Keratinocyte (primary cell): ENCODE data around the gene PARVA. TPM values are rescaled to one million over a fixed set of nuclear protein-coding genes. Genes with fewer than 3 reads are reported as not detected.

Source experiments
- DNase-seq: peaks from one replicate; pipeline ENCODE4 v3.0.0-alpha.2; 2011; ENCODE audit warnings: low read depth, missing footprints, low spot score
- FAIRE-seq: peaks from 2 replicates; lab custom pipeline; 2011; peaks lifted over from hg19 to GRCh38; lab: Jason Lieb, UNC
- H2AFZ ChIP-seq: 2 replicates; pipeline ENCODE4 v1.6.0; 2012; ENCODE audit warnings: low read length, control low read depth, inconsistent platforms; ENCODE audit not compliant: control insufficient read depth
- H3K27ac ChIP-seq: 2 replicates; pipeline ENCODE4 v1.5.1; 2011; ENCODE audit warnings: low read length; ENCODE audit not compliant: control insufficient read depth, insufficient read depth
- H3K27me3 ChIP-seq: 3 replicates; pipeline ENCODE4 v1.6.0; 2011; ENCODE audit warnings: low read length; ENCODE audit not compliant: control insufficient read depth, insufficient read depth; ENCODE audit errors: extremely low read depth
- H3K36me3 ChIP-seq, 2 experiments: 2 replicates in 1 of 2; 3 replicates in 1 of 2; pipeline ENCODE4 v1.5.1; 2011; ENCODE audit warnings: low read length in 2 of 2, mild to moderate bottlenecking in 1 of 2; ENCODE audit not compliant: control insufficient read depth in 2 of 2, insufficient read depth in 2 of 2; ENCODE audit errors: extremely low read depth in 1 of 2
- H3K4me1 ChIP-seq: 3 replicates; pipeline ENCODE4 v1.5.1; 2011; ENCODE audit warnings: low read length; ENCODE audit not compliant: control insufficient read depth, insufficient read depth; ENCODE audit errors: extremely low read depth
- H3K4me2 ChIP-seq: 3 replicates; pipeline ENCODE4 v1.6.0; 2011; ENCODE audit warnings: low read depth, low read length; ENCODE audit not compliant: control insufficient read depth, insufficient read depth; ENCODE audit errors: extremely low read depth
- H3K4me3 ChIP-seq, 3 experiments: fragments of 200-600 bp in 1 of 3; sonication (generic) in 1 of 3; 2 replicates in 2 of 3; 3 replicates in 1 of 3; pipeline ENCODE4 v1.5.1; 2011 to 2016; ENCODE audit warnings: low read length in 3 of 3, mild to moderate bottlenecking in 3 of 3, control low read depth in 2 of 3, inconsistent platforms in 1 of 3, low read depth in 1 of 3, mixed read lengths in 1 of 3, mixed run types in 1 of 3, moderate library complexity in 1 of 3; ENCODE audit not compliant: control insufficient read depth in 2 of 3, insufficient read depth in 2 of 3; ENCODE audit errors: extremely low read depth in 1 of 3
- H3K79me2 ChIP-seq: 2 replicates; pipeline ENCODE4 v1.6.0; 2012; ENCODE audit warnings: low read length; ENCODE audit not compliant: control insufficient read depth, insufficient read depth
- H3K9ac ChIP-seq: 3 replicates; pipeline ENCODE4 v1.6.0; 2011; ENCODE audit warnings: low read length; ENCODE audit not compliant: control insufficient read depth, insufficient read depth; ENCODE audit errors: extremely low read depth
- H3K9me1 ChIP-seq: 3 replicates; pipeline ENCODE4 v1.6.0; 2011; ENCODE audit warnings: low read length; ENCODE audit not compliant: control insufficient read depth, insufficient read depth; ENCODE audit errors: extremely low read depth
- H3K9me3 ChIP-seq: 2 replicates; pipeline ENCODE4 v1.5.1; 2012; ENCODE audit warnings: low read depth, low read length; ENCODE audit not compliant: control insufficient read depth
- H4K20me1 ChIP-seq: 3 replicates; pipeline ENCODE4 v1.6.0; 2011; ENCODE audit warnings: low read length; ENCODE audit not compliant: control insufficient read depth, insufficient read depth; ENCODE audit errors: extremely low read depth
- EZH2 ChIP-seq: IDR thresholded peaks from one replicate; pipeline ENCODE4 v1.6.1; 2012; ENCODE audit warnings: inconsistent platforms, mild to moderate bottlenecking, low read length, moderate library complexity
- dilution Hi-C: fragments of 300-500 bp; cut with MboI; formaldehyde crosslinking; loops from one replicate; pipeline ENCODE4 v1.7.0; 2020; ENCODE audit warnings: low sequenced_read_pairs; ENCODE audit not compliant: extremely low pct_ligation_motif_present
- polyA plus RNA-seq, 5 experiments: library from polyadenylated mRNA; depleted of rRNA in 3 of 5; stranded (reverse) in 3 of 5; stranded (forward) in 1 of 5; unstranded in 1 of 5; fragments of >200 nt; gene quantifications; 1 replicate in 1 of 5; 2 replicates in 3 of 5; 3 replicates in 1 of 5; pipeline versions ENCODE4 v1.2.1 to v1.2.3, GENCODE V29; 2011 to 2012; ENCODE audit warnings: missing spikeins in 2 of 5, low read depth in 1 of 5, low replicate concordance in 1 of 5
- TF ChIP-seq, protein P1 (sequence below), 3 experiments: IDR thresholded peaks in 1 of 3; conservative IDR thresholded peaks in 1 of 3; optimal IDR thresholded peaks in 1 of 3; 2 replicates in 2 of 3; 3 replicates in 1 of 3; pipeline versions ENCODE3 to v1.5.1; 2011; ENCODE audit warnings: low read length in 3 of 3, mild to moderate bottlenecking in 3 of 3, moderate library complexity in 2 of 3, control low read depth in 1 of 3, inconsistent platforms in 1 of 3; ENCODE audit not compliant: insufficient read depth in 2 of 3; ENCODE audit errors: extremely low read depth in 1 of 3

PARVA gene
- polyA plus RNA-seq, 1 donor (not counting 4 experiments of a cell fraction or from before 2014, with no cell fraction given) = 28.9 TPM

DNA sequence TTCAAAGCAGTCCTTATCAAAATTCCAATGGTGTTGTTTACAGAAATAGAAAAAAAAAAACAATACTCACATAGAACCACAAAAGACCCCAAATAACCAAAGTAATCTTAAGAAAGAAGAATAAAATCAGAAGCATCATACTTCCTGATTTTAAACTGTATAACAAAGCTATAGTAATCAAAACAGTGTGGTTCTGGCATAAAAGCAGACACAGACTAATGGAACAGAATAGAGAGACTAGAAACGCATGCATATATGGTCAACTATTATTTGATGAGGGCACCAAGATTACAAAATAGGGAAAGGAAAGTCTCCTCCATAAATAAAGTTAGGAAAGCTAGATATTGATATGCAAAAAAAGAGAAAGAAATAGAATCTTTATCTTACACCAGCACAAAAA lies 176.8 kb downstream of the PARVA start:
- H3K9me3 ChIP-seq = no peaks in the 10 kb centered on the region
- dilution Hi-C loops = no loop called here
- H3K9ac ChIP-seq = no peak overlapping the region
- no peaks in the 10 kb centered on the region for H4K20me1 ChIP-seq
- TF ChIP-seq, protein P1, sequence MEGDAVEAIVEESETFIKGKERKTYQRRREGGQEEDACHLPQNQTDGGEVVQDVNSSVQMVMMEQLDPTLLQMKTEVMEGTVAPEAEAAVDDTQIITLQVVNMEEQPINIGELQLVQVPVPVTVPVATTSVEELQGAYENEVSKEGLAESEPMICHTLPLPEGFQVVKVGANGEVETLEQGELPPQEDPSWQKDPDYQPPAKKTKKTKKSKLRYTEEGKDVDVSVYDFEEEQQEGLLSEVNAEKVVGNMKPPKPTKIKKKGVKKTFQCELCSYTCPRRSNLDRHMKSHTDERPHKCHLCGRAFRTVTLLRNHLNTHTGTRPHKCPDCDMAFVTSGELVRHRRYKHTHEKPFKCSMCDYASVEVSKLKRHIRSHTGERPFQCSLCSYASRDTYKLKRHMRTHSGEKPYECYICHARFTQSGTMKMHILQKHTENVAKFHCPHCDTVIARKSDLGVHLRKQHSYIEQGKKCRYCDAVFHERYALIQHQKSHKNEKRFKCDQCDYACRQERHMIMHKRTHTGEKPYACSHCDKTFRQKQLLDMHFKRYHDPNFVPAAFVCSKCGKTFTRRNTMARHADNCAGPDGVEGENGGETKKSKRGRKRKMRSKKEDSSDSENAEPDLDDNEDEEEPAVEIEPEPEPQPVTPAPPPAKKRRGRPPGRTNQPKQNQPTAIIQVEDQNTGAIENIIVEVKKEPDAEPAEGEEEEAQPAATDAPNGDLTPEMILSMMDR (optimal IDR thresholded peaks at IDR 0.05 in 1 of 3, IDR thresholded peaks at IDR 0.05 in 1 of 3, conservative IDR thresholded peaks at IDR 0.05 in 1 of 3; ENCODE audit: extremely low read depth in 1 of 3, insufficient read depth in 2 of 3, low read length in 3 of 3) = no peak
- TF ChIP-seq EZH2 = no peak
- DNase-seq (no peak), FAIRE-seq (no peak)
- no peaks in the 10 kb centered on the region for H3K9me1 ChIP-seq
- no peak overlapping the region for H3K4me3 ChIP-seq
- H3K27me3 ChIP-seq = no peaks in the 10 kb centered on the region
- no peak overlapping the region for H3K27ac ChIP-seq
- H3K36me3 ChIP-seq = no peaks in the 10 kb centered on the region
- H3K79me2 ChIP-seq = no peaks in the 10 kb centered on the region
- no peak overlapping the region for H2AFZ ChIP-seq
- H3K4me1 ChIP-seq = peaks cover 10% of the 10 kb centered on the region
- no peak overlapping the region for H3K4me2 ChIP-seq

DNA sequence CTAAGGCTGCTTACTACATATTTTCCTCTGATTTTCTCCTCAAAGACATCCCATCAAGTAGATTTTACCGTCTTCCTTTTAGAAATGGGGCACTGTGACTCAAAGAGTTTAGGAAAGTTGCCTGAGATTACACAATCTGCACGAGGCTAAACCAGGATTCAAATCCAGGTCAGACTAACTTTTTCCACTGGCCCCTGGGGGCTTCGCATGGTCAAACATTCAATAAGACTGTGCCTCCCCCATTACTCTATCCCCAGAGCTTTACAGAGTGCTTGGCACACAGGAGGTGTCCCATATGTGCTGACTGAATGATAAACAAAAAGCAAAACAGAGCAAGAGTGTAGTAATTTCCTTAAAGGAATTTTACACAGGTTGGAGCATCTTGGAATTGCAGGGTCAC lies 178.8 kb downstream of the PARVA start:
- H3K27me3 ChIP-seq = no peaks in the 10 kb centered on the region
- H2AFZ ChIP-seq = no peak overlapping the region
- FAIRE-seq = no peak
- H3K9me1 ChIP-seq = no peaks in the 10 kb centered on the region
- peaks cover 10% of the 10 kb centered on the region for H3K4me1 ChIP-seq
- TF ChIP-seq, protein P1 (optimal IDR thresholded peaks at IDR 0.05 in 1 of 3, IDR thresholded peaks at IDR 0.05 in 1 of 3, conservative IDR thresholded peaks at IDR 0.05 in 1 of 3; ENCODE audit: extremely low read depth in 1 of 3, insufficient read depth in 2 of 3, low read length in 3 of 3) = no peak
- no peak for TF ChIP-seq EZH2
- H4K20me1 ChIP-seq = no peaks in the 10 kb centered on the region
- dilution Hi-C loops = no loop called here
- no peaks in the 10 kb centered on the region for H3K79me2 ChIP-seq
- no peak overlapping the region for H3K27ac ChIP-seq
- H3K4me2 ChIP-seq = no peak overlapping the region
- H3K4me3 ChIP-seq = no peak overlapping the region
- no peaks in the 10 kb centered on the region for H3K9me3 ChIP-seq
- H3K36me3 ChIP-seq = no peaks in the 10 kb centered on the region
- no peak overlapping the region for H3K9ac ChIP-seq
- DNase-seq = no peak
